Adrenal gland (tissue), 5 donors: Measurements from ENCODE around the gene CNOT6L.

Experiments used
- CTCF ChIP-seq, 6 experiments: fragments of 450-650 bp in 4 of 6; fragments of 200-600 bp in 2 of 6; sonication (generic) in 1 of 6; IDR thresholded peaks; 1 replicate in 5 of 6; 2 replicates in 1 of 6; pipeline versions ENCODE4 v1.5.1 to v1.8.0; 2016 to 2021; ENCODE audit warnings: antibody characterized with exemption in 6 of 6, mild to moderate bottlenecking in 2 of 6, moderate library complexity in 1 of 6
- POLR2A ChIP-seq, 2 donors: fragments of 450-650 bp; IDR thresholded peaks; one replicate each; pipeline ENCODE4 v1.6.1; 2017; ENCODE audit warnings: antibody characterized with exemption in 2 of 2, mild to moderate bottlenecking in 2 of 2, moderate library complexity in 1 of 2
- donor health status: DM: no; HTN: no; CAD: no.

DNA sequence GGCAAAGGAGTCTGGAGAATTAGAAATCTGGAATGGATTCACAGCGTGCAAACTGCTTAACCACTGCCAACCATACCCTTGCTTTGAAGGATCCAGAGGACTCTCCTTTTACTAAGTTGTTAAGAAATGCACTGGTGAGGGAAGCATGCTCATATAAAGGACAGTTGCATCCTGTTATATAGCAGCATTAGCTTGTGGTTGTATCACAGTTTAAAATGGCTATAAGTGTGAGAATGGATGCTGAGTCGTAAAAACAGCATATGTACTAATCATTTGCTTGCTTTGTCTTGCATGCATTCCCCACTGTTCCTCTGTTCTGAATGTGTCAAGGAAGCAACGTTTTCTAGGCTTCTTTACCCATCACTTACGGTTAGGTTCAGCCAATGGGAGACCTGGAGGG, 112.5 kb downstream of the CNOT6L start:
- TF ChIP-seq CTCF (IDR thresholded peaks at IDR 0.05) (no peak), POLR2A (IDR thresholded peaks at IDR 0.05) (no peak)
